GM21528 (cell line): Measurements from ENCODE around the gene NDUFS6.

Experiments
- ATAC-seq: cut with Tn5 transposase; IDR thresholded peaks from one replicate; pipeline ENCODE4 v1.9.1; 2021; ENCODE audit warnings: mild to moderate bottlenecking, moderate library complexity; ENCODE audit not compliant: unreplicated experiment, low FRiP score

NDUFS6 gene

DNA sequence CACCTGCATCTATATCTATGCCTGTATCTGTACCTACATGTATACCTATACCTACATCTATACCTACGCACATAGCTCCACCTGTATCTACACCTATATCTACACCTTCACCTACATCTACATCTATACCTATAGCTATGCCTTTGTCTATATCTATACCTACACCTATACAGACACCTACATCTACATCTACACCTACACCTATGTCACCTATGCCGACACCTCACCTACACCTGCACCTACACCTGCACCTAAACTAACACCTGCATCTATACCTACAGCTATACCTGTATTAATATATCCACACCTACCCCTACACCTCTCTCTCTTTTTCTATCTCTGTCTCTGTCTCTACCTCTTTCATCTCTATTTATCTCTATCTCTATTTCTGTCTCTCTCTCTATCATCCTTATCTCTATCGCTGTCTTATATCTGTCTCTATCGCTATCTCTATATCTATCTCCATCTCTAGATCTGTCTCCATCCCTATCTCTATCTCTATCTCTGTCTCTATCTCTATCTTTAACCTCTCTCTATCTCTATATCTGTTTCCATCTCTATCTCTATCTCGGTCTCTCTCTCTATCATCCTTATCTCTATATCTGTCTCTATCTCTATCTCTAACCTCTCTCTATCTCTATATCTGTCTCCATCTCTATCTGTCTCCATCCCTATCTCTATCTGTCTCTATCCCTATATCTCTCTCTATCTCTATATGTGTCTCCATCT lies 43.7 kb downstream of the NDUFS6 start:
- no peak for ATAC-seq

DNA sequence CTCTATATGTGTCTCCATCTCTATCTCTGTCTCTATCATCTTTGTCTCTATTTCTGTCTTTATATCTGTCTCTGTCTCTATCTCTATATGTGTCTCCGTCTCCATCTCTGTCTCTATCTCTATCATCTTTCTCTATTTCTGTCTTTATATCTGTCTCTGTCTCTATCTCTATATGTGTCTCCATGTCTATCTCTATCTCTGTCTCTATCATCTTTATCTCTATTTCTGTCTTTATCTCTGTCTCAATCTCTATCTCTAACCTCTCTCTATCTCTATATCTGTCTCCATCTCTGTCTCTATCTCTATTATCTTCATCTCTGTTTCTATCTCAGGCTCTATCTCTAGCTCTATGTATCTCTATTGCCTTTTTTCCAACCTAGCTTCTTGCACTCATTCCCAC lies 44.5 kb downstream of the NDUFS6 start:
- ATAC-seq: no peak

GRCh38 chr5:1846583-1846982 lies 45.4 kb downstream of the NDUFS6 start:
- ATAC-seq: no peak

GRCh38 chr5:1847056-1847455 lies 45.8 kb downstream of the NDUFS6 start:
- no peak for ATAC-seq

DNA sequence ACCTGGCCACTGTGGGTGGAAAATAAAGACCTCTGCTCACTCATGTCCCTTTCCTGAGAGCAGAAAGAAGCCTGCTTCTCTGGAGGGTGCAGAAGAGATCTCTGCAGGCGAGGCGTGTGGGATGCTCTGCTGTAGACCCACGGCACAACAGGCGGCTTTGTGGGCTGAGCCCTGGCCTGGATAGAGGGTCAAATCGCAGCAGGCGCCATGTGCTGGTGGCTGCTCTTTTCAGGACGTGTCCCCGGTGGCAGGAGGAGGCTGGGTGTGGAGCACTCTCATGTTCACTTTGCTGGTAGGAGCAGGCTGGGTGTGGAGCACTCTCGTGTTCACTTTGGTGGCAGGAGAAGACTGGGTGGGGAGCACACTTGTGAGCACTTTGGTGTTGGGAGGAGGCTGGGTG lies 46.4 kb downstream of the NDUFS6 start:
- ATAC-seq: no peak

DNA sequence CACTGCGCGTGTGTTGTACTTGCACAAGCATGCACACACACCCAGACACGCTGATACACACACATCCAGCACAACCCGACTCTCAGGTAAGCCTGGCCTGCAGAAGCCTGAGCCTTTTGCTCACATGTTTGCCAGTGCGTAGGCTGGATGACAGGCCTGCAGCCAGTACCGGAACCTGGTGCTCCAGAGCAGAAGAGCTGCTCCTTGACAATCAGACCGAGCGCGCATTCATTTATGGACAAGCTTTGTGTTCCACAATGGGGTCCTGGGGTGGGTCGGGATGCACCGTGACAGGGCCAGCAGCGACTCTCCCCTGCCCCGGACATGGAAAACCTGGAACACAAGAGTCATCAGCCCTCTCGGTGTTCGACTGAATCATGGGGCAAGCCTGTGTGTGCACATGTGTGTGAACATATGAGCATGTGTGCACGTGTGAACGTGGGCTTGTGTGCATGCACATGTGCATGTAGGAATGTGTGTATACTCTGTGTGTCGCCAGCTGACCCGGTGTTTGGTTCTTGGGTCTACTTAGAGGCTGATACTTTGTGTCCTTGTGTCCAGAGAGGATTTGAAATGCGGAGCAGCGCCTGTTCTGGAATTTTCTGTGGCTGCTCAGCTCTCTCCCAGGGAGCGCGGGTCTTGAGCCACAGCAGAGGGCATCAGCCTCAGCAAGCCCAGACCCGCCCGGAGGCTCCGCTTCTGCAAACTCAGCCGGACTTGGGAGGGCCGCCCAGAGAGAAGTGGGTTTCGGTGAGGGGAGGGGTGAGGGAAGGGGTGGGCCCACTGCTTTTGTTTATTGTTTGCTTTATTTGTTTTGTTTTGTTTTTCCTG lies 49.3 kb downstream of the NDUFS6 start:
- ATAC-seq: no peak

DNA sequence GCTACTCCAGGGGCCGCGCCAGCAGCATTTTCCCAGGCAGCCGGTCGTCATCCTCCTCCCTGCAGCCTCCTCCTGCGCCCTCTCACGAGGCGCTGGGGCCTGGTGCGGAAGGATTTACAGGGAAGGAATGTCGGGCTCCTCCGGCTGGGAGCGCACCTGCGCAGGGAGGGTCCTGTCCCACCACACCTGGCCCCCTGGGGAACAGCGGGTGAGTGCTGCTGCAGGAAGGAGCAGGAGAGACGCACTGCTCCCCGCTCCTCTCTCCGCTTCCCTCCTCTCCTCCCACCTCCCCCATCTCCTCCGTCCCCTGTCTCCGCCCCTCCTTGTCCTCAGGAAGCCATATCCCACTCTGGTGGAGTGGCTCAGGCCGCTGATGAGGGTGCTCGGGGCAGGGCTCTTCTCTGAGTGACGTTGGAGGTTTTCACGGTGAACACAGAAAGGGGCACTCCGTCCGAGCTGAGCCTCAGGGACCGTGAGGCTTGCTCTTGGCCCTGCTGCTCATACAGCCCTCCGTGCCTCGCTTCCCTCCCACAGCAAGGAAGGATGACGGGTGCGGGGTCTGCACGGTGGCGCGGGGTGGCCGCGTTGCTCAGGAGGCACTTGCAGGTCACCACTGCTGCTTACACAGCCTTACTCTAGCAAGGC lies 50.2 kb downstream of the NDUFS6 start:
- ATAC-seq: no peak

DNA sequence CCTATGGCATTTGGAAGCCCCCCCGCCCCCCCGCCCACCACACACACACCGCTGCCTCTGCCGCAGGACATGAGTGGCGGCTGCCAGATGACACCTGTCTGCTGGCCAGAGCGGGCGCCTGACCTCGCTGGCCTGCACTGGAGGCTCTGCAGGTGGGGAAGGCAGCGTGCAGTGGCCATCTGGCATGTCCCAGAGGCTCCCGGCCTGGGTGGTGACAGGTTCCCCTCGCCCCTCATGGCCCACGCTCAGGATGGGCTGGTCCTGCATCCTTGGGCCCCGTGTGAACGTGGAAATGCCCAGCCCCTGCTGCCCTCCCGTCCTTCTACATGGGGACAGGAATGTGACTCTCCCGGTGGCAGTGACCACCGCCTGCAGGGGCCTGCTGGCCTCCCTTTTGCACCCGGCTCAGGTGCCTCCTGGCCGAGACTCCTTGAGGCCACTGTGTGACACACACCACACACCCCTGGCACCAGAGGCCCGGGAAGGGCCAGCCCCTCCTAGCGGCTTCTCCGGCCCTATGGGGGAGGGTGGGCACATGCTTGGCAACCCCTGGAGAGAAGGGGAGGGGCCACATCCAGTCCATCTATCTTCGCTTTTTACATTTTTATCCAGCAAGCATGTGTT lies 51.2 kb downstream of the NDUFS6 start:
- ATAC-seq: no peak

DNA sequence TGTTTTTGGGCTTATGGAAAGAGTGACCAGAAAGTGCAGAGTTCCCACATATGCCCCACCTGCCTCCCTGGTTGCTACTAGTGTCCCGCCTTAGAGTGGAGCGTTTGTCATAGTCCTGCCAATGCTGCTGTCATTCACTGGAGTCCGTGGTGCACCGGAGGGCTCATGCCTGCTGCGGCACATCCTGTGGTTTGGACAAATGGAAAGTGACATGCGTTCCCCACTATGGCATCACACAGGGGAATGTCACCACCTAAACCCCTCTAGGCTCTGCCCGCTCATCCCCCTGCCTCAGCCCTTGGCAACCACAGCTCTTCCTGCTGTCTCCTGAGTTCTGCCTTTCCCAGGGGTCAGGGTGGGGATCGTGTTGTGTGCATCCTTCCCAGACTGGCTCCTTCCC lies 52.3 kb downstream of the NDUFS6 start:
- no peak for ATAC-seq

GRCh38 chr5:1855075-1855474 lies 53.9 kb downstream of the NDUFS6 start:
- ATAC-seq: no peak

DNA sequence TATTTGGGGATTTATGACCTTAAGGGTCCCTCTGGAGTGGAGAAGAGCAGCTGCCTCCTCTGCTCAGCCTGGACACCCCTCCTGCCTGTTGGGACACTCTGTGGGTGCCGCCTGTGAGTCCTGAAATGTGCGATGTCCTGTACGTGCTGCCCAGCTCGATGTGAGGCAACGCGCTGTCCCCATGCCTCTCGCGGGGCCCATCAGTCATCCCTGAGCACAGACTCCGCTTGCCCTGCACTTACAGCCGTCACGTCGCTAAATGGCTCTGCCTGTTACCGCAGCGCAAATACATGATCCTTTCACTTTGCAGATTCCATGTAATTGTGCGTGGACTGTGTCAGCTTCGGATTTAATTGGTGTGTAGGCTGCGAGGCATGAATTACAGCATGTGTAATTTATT lies 54.4 kb downstream of the NDUFS6 start:
- no peak for ATAC-seq

GRCh38 chr5:1856596-1857255 lies 55.5 kb downstream of the NDUFS6 start:
- ATAC-seq: no peak

GRCh38 chr5:1857256-1857600 lies 56.0 kb downstream of the NDUFS6 start:
- ATAC-seq: no peak

DNA sequence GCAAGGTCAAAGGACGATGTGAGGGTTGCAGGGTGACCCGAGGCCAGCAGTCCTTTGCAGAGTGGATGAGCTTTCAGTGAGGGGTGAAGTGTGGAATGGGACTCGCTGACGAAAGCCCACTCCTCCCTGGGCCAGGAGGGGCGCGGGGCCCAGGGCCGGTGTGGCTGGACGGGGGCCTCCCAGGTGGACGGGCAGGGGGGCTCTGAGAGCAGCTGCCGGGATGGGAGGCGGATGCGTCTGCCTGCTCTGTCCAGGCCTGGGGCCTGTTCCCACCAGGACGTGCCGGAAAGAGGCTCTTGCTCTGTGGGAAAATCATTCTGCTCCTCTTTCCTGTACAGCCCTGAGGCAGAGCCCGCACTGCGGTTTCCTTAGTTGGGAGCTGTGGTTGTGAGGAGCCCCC lies 57.2 kb downstream of the NDUFS6 start:
- no peak for ATAC-seq

DNA sequence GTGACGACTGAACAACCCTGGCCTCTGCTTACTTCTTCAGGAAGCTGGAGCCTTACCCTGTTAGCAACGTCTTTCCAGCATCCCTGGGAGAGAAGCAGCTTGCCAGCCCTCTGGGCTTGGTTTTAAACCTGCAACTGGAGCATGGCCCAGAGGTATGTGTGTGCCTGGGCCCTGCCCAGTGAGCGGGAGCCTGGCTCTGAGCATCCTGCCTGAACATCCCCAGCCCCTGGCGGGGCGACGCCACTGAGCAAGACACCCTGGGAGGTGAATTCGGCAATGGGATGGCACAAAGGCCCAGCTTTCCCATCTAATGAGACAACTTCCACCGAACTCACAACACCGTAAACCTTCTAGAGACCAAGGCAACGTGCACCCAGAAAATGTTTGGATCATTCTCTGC lies 57.9 kb downstream of the NDUFS6 start:
- ATAC-seq: no peak

- no peak for ATAC-seq
Measured at GRCh38 chr5:1860021-1860610, 58.9 kb downstream of the NDUFS6 start.

DNA sequence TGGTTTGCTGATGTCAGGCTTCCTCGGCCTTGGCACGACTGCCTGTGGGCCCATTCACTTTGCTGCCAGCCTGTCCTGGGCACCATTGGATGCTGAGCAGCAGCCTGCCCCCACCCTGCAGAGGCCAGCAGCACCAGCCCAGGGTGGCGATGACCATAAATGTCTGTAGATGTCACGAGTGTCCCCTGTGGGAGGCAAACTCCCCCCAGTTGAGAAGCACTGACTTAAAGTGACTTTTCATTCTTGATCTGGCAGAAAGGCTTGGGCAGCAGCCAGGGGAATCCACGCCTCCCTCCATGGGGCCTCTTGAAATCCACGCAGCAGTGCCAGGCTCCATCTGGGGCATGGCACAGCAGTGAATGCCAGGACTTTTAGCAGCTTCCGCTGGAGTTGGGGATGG lies 59.7 kb downstream of the NDUFS6 start:
- ATAC-seq: no peak

DNA sequence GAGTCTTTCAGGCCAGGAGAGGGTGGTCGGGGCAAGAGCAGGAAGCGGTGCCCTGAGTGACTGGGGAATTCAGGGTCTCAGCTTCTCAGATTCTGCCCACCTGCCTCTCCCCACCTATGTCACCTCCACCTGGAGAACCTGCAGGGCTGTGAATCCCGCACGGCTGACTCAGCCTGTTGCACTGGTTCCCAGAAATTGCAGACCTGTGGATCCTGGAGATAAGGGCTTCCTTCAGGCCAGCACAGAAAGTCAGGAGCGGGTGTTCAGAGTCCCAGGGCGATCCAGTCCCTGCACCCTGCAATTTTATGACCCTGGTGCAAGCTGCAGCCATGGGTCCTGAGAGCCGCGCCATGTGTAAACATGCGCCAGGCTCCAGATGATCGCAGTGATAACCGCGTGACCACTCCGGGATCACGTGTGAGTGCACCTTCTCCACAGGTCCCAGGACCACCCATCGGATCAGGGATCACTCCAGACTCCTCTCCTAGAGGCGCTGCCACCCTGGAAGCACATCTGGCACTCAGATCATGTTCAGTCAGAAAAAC lies 63.8 kb downstream of the NDUFS6 start:
- no peak for ATAC-seq

DNA sequence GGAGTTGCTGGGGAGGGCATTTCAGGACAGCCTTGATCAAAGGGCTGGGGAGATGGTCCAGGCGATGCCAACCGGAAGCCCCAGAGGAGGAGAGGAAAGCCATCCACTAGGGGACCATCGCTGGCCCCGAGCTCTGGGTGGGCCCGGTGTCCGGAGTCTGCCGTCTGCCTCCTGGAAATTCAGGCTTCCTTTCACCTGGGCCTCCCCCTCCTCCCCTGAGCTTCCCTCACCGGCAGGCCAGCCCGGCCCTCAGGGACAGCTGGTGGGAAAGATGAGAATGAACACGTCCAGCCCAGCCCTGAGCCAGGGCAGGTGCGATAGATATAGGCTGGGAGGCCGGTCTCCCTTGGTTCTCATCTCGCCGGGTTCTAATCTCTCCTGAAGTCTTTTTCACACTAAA lies 64.3 kb downstream of the NDUFS6 start:
- no peak for ATAC-seq
